Middle frontal gyrus (tissue), 1 donor: ENCODE data around the gene TCEA3.

Experiments
- DNase-seq: peaks from one replicate; pipeline ENCODE4 v3.0.0-alpha.2; 2015; ENCODE audit warnings: low spot score; ENCODE audit errors: extremely low spot score

TCEA3 gene

DNA sequence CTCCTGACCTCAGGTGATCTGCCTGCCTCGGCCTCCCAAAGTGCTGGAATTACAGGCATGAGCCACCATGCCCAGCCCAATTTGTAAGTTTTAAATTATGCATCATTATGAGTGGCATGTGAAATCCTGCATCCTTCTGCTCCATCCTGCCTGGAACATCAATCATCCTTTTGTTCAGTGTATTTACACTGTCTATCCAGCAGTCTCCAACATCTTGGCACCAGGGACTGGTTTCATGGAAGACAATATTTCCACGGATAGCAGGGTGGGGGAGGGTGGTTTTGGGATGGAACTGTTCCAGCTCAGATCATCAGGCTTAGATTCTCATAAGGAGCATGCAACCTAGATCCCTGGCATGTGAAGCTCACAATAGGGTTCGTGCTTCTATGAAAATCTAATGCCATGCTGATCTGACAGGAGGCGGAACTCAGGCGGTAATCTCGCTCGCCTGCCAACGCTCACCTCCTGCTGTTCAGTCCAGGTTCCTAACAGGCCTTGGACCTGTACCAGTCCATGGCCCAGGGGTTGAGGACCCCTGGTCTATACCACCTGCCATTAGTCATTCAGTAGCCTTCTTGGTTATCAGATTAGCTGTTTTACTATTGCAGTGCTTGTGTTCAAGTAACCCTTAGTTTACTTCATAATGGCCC, 22.2 kb upstream of the TCEA3 start:
- no peak for DNase-seq

DNA sequence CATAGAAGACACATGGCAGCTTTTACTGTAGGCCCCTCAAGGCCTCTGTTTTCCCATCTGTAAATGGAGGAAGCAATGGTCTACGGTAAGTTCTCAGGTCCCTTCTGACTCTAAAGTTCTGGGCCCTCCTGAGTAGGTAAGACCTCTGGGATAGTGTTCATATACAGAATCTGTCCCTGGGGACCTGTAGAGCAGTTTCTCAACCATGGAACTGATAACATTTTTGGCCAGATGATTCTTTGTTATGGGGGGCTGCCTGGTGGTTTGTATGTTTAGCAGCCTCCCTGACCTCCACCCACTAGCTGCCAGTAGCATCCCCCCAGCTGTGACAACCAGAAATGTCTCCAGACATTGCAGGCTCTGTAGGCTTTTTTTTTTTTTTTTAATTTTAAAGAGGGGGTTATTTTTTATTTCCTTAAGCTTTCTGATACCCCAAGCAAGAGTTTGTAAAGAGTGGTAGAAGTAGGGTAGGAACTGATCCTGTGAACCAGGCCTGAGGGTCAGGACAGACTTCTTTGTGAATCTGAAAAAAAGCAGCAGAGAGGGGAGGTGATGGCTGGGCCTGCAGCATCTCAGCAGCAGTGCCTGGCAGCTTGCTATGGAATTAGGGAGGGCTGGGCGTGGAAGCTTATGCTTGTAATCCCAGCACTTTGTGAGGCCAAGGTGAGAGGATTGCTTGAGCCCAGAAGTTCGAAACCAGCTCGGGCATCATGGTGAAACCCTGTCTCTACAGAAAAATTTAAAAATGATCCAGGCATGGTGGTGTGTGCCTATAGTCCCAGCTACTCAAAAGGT, 20.2 kb upstream of the TCEA3 start:
- DNase-seq: no peak

DNA sequence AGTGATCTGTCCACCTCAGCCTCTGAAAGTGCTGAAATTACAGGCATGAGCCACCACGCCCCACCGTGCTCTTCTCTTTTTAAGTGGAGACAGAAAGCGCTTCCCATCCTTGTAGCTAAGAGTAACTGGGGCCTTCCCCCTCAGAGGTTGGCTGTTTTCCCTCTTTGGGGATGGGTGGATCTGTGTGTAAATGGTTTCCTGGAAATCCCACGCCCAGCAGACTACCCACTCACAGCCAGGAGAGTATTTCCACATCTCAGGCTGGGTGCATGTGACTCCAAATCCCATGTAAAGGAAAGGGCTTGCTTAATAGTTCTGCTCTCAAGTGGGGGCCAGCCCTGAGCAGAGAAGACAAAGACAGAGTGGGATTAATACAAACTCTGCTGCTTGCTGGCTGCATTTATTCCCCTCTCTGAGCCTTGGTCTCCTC, 19.6 kb upstream of the TCEA3 start:
- DNase-seq: no peak

DNA sequence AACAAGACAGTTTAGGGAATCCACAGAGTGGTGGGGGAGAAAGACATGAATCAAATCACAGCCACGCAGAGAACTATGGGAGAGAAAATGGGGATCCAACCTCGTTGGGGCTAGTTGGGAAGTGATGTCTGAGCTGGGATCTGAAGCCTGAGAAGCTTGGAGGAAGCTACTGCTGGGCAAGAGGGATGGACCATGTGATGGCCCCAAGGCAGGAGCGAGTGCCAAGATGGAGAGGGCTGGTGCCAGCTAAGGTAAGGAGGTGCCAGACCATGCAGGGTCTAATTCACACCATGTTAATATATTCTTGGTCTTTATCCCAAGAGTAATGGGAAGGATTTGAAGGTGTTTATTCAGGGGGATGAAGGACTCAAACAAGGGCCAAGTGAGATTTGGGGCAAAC, 18.2 kb upstream of the TCEA3 start:
- no peak for DNase-seq

DNA sequence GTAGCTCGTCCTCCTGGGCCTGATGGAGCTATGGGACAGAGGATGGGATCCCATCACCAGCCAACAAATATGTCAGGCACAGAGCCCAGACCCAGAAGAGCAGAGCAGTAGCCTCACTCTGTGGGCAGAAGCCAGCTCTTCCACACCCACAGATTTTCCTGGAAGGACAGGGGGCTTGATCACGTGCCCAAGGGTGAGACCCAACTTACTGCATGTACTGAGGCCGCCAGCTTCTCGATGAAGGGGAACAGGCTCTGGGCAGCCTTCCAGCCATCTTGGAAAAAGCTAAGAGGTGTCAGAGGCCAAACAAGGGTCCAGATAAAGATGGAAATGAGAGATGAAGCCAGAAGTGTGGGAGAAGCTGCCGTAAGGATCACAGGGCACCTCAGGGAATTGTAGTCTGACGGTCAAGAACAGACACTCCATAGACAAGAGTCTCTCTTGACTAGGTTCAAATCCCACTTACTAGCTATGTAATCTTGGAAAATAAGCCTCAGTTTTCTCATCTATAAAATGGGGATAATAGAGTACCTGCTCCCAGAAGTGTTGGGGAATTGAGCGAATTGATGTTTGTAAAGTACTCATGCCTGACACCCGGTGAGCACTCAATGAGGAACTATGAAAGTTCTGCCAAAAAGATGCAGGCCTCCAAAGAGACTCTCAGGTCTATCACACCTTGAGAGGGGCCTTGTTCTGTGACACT, 17.0 kb upstream of the TCEA3 start:
- DNase-seq: no peak

DNA sequence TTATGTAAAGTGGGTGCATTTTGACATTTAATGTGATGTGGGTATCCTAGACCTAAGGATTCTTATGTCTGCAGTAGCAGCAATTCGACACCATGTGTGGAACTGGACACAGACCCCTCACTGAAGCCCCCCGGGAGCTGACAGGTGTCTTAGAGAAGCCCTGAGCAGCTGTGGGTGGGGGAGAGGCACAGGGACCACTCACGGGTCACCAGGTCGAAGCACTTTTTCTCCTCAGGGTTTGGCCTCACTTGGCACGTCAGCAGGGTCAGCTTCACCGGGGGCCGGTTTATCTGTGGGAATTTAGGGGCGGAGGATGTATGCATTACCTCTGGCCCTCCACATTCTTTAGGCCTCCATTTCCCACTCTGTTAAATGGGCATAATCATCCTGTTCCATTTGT, 14.0 kb upstream of the TCEA3 start:
- DNase-seq: no peak

DNA sequence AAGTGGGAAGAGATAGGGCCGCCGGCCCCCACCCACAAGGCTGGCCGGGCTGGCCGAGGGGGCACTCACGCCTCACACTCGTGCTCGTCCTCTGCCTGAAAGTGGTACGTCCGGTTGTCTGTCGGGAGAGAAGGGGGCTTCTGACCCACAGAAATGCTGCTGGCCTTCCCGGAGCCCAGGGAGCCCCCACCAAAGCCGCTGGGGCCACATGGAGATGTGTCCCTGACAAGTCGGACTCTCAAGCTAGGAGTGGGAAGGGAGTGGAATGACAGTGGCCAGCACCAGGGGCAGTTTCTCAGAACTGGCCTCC, 12.8 kb upstream of the TCEA3 start:
- DNase-seq: no peak

DNA sequence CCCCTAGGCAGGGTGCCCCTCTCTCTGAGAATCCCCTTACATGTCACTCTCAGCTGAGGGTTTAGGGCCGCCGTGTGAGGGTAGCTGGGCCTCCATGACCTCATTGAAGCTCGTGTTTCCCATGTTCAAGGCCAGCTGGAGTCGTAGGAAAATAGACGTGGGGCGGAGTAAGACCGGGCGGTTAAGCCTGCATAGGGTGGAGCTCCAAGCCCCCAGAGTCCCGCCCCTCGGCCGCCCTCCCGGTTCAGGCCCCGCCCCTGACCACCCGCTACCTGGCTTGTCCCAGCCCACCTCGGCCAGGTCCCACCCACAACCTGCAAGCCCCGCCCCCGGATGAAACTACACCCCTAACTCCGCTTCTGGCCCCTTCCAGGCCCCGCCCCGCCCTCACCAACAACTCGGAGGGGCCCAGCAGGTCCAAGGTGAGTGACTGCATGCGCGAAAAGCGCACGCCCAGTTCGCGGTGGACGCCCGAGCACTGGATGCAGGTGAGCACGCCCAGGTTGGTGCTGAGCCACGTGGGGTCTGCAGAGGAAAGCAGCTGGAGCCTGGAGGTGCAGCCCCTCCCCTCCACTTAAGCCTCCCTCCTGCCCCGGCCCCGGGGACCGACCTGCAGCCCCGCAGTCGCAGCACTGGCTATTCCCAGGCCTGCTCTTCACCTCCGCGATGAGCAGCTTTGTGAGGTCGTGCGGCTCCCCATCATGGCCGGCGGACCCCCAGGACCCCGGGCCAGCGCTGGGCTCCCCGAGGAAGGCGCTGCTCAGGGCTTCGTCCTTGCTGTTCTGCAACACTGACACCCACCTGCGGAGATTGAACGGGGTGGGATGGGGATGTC, 12.2 kb upstream of the TCEA3 start:
- no peak for DNase-seq

DNA sequence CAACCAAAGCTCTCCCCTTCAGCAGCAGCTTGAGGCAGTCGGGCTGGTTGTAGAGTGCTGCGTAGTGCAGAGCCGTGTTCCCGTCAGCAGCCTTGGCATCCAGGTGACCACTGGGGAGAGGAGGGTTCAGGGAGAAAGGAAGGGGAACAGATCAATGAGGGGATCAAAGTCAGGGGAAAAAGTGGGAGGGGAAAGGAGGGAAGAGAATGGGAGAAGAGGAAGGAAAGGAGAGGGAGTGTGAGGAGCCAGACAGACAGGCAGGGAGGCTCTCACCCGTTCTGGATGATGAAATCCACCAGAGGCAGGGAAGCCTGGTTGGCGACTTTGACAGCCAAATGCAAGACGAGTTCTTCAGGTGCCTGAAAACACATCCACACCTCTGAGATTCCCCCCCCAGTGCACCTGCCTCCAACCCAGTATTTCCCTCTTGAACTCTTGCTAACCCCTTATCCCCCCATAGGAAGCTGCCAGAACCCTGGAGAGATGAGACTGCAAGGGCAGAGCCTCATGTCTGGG, 9.8 kb upstream of the TCEA3 start:
- no peak for DNase-seq

DNA sequence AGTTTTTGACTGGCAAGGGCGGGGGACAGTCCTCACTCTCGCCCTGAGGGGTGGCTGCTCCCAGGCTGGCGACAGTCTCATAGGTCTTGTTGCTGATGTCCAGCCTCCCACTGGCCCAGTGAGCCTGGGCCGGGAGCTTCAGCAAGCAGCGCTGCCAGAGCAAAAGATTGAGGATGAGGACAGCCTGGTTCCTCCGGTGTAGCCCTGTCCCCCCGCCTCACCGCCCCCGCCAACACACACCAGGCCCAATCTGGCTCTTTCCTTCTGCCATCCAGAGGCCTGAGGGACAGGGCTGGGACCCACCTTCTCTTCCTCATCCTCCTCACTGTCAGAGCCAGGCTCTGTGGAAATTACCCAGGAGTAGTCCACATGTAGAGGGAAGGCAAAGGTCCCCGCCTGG, 8.6 kb upstream of the TCEA3 start:
- DNase-seq: no peak

DNA sequence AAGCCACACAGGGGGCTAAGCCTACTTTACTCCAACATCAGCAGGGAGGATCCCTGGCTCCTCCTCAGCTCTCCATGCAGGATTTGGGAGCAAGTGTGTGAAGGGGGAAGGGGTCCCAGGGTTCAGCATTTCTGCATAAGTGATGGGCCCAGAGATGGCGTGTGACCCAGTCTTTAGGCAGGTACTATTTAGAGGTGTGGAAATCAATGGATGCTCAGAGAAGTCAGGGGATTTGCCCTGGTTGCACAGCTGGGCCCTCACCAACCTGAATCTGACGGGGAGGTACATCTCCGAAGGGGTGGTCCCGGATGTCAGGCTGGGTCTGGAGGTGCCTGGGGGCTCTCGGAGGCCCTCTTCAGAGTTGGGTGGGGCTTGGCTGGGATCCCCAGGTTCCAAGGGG, 6.9 kb upstream of the TCEA3 start:
- DNase-seq: no peak

DNA sequence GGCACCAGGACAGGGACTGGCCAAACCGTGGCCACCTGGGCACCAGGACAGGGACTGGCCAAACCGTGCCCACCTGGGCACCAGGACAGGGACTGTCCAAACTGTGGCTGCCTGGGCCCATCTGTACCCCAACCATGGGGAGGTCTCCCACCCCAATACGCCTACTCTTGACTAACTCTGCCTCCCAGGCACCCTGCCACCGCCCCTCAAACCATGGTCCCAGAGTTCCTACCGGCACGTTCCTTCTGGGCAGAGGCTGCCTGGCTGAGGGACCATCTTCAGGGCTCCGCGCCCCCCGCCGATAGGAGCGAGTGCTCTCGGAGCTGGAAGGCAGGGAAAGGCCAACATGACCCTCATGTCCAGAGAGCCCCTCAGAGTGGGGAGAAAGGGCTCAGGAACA, 6.3 kb upstream of the TCEA3 start:
- no peak for DNase-seq

DNA sequence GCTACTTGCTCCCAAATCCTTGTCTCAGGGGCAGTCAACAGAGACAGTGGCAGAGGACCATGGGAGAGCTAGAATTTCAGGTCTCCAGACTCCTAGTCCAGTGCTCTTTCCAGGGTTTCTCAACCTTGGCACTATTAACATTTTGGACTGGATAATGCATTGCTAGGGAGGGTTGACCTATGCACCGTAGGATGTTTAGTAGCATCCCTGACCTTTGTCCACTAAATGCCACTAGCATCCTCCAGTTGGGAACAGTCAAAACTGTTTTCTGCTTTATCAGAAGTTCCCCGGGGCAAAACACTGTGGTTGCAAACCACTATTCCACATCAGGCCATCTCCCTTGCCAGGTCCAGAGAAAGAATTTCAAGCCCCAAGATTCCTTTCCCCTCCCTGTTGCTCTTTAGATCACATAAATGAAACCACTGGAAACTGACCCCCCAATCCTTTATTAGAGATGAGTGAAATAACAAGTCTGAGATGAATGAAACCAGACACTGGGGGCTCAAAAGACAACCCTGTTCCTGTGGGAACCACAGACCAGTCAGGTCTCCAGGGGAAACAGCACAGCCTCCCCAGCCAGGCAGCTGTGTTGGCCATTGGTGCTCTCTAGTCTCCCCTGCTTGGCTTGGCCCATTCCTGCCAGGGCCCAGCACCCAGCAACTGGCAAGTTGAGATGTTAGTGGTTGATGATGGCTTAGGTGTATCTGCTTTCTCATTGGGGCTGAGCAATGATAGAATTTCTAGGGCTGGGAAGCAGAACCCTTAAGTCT, 3.8 kb upstream of the TCEA3 start:
- DNase-seq: no peak

DNA sequence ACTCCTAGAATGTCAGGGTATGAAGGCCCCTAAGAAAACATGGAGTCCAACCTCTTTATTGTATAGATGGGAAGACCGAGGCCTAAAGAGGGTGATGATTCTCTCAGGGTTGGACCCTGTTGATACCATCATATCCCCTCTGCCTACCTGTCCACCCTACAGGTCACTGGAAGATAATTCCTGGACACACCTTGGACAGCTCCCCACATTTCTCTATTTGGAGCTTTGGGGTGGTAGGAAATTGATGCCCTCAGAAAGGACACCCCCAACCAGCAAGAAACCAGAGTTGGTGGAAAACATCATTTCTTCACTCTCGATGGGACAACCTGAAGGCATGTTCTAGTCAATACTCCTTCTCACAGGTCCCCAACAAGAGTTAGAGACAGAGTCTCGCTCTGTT, 3.0 kb upstream of the TCEA3 start:
- DNase-seq: no peak

DNA sequence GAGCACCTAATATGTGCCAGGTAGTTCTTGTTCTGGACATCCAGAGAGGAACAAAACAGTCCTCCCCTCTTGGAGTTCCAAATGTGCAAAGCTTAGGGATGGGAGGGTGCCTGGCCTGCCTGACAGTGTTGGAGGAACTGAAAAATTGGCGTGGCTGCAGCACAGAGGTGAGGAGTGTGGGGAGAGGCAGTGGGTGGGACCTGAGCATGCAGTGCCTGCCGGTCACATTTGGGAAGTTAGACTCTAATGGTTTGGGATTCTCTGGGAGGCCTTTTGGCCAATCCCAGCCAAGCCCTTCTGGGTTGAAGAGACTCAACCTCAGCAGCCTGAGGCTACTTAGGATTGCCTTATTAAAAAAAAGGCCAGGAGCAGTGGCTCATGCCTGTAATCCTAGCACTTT, 2.3 kb upstream of the TCEA3 start:
- no peak for DNase-seq

DNA sequence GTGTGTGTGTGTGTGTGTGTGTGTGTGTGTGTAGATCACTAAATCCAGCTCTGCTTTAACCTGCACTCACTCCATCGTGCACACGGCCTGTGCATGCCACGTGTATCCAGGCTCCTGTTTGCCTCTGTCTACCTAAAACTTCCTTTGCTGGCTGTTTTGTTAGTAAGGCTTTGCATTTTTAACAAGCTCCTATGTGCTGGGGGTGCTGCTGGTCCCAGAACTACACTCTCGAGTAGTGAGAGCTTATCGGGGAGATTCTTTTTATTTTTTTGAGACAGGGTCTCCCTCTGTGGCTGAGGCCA, 596 bp upstream of the TCEA3 start:
- DNase-seq: no peak

DNA sequence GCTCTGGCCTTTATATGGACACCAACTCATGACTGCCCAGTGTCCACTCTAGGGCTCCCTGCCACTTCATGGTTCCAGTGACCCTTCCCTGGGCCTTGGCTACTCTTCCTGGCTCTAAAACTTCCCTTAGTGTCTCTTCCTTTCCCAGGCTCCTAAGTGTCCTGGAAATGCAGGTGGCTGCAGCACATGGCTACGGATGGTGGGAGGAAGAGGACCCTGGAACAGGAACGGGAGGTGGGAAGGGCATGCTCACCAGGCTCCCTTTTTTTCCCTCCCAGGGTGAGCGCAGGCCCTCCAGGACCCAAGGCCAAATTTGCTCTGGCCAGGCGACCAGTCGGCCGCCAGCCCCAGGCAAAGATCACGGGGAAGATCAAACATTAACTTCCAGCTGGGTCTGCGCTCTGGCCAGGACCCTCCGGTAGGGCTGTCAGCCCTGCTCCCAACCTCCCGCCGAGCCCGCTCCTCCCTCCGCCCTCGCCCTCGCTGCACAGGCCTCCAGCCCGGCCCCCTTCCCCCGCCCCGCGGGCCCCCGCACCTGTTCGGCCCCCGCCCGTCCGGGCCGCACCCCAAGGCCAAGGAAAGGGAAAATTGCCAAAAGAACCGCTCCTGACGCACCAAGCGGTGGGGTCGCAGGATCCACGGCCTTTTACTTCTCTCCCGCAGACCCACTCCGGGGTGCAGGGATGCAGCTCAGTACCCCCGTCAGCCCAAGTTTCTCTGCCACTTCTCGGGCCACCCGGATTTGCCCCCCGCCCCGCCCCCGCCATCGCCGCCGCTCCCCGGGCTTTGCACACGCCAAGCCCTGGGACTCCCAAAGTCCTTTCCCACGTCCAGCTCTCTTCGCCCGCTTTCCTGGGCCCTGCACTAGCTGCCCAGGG, 894 bp downstream of the TCEA3 start:
- DNase-seq: no peak

DNA sequence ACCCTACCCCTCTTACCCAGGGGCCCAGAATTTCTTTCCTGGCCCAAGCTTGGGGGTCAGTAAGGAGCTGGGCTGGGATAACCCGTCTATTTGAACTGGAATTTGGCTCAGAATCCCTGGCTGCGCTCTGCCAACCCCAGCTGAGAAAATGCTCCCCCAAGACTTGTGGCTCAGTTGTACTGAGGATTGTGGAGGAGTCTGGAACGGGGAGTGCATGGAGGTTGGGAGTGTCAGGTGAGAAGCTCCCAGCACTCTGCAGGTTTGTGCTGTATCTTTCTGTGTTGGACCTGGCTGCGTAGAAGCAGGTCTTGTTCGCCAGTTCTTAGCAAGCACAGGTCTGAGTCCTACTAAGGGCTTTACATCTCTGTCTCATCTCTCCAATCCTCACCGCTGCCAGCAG, 1.6 kb downstream of the TCEA3 start:
- DNase-seq: no peak

DNA sequence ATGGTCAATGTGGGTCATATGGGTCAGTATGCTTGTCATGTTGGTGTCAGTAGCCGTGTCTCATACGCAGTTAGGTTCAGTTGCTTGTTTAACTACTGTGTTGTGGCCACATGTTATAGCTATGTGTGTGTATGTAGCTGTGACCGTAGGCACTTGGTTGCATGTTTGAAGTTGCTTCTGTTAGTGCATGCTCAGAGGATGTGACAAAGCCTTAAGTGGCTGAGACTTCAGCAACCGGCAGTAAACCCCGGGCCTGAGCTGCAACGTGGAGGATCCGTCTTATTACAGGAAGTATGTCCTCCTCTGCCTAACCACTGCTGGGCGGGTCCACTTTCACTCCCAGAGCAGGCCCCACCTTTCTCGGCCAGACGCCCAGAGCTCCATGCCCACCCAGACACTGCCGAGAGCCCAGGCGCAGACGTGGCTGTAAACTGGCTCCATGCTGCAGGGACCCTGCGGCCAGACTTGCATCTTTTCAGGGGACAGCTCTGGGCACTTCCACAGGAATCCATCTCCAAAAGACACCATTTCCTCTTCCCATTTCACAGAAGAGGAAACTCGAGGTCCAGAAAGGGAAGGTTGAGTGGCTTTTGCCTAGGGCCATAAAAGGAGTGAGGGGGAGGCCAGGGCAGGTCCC, 2.2 kb downstream of the TCEA3 start:
- DNase-seq: no peak
